NCI-H2196 (cell line): ENCODE data around the gene SS18L1.

Experiments
- DNase-seq: peaks from one replicate; lab custom pipeline; 2025; ENCODE audit not compliant: unreplicated experiment; lab: John Stamatoyannopoulos, UW

Gene SS18L1

GRCh38 chr20:62222972-62223371, 79.4 kb downstream of the SS18L1 start:
- DNase-seq, result no peak

- DNase-seq, result no peak
These were observed 80.0 kb downstream of the SS18L1 start for GRCh38 chr20:62223571-62223970.

GRCh38 chr20:62224113-62224855, 80.7 kb downstream of the SS18L1 start:
- DNase-seq, result no peak

- no peak for DNase-seq
These were observed 81.5 kb downstream of the SS18L1 start for GRCh38 chr20:62225026-62225425.

- no peak for DNase-seq
These were observed 82.5 kb downstream of the SS18L1 start for GRCh38 chr20:62225820-62226635.

GRCh38 chr20:62226707-62227590, 83.4 kb downstream of the SS18L1 start:
- no peak for DNase-seq

GRCh38 chr20:62227591-62227976, 84.0 kb downstream of the SS18L1 start:
- DNase-seq, result no peak

GRCh38 chr20:62227977-62228958, 84.7 kb downstream of the SS18L1 start:
- peak; percentile 25 for DNase-seq

- DNase-seq, result no peak
These were observed 85.5 kb downstream of the SS18L1 start for GRCh38 chr20:62228982-62229545.

- no peak for DNase-seq
These were observed 86.1 kb downstream of the SS18L1 start for GRCh38 chr20:62229667-62230066.

- DNase-seq, result no peak
These were observed 86.7 kb downstream of the SS18L1 start for GRCh38 chr20:62230276-62230675.

GRCh38 chr20:62230696-62231095, 87.1 kb downstream of the SS18L1 start:
- no peak for DNase-seq

- no peak for DNase-seq
These were observed 87.7 kb downstream of the SS18L1 start for GRCh38 chr20:62231292-62231691.
